GM12878 (cell line): Measurements from ENCODE around the gene DOCK2. TPM values are rescaled to one million over a fixed set of nuclear protein-coding genes. Genes with fewer than 3 reads are reported as not detected.

Source experiments
- ATAC-seq: fragments of 200-7000 bp; cut with Tn5 transposase; 3 replicates; pipeline ENCODE4 v1.9.1; 2020; ENCODE audit warnings: mild to moderate bottlenecking, moderate library complexity
- BruUV-seq: library from RNA; stranded (reverse); fragments of 400-500 nt; replicated peaks from 2 replicates; lab custom pipeline; 2021; lab: Mats Ljungman, UMichigan
- CTCF ChIA-PET: fragments of 300-600 bp; sonication (Branson Sonifier 250); formaldehyde crosslinking; extraction: SDS; loops from one replicate; lab custom pipeline; 2021; ENCODE audit warnings: inconsistent platforms; lab: Yijun Ruan, JAX
- POLR2A ChIA-PET: fragments of 350-600 bp; formaldehyde crosslinking; extraction: SDS; loops from one replicate; lab custom pipeline; 2021; ENCODE audit warnings: inconsistent platforms; lab: Charles Lee
- RAD21 ChIA-PET: fragments of 300-600 bp; sonication (Branson Sonifier 250); formaldehyde crosslinking; loops from one replicate; lab custom pipeline; 2023; ENCODE audit warnings: antibody characterized with exemption; ENCODE audit not compliant: unreplicated experiment; lab: Charles Lee
- SMC1A ChIA-PET: fragments of 300-600 bp; sonication (Branson Sonifier 250); formaldehyde crosslinking; loops from one replicate; lab custom pipeline; 2023; ENCODE audit not compliant: unreplicated experiment, uncharacterized antibody; lab: Charles Lee
- DNase-seq: peaks from one replicate; pipeline ENCODE4 v3.0.0-alpha.2; 2011; ENCODE audit warnings: low read depth, low spot score
- FAIRE-seq: peaks from 3 replicates; lab custom pipeline; 2011; peaks lifted over from hg19 to GRCh38; lab: Jason Lieb, UNC
- H2AFZ ChIP-seq: 2 replicates; pipeline ENCODE4 v1.6.0; 2011; ENCODE audit warnings: low read depth, low read length, control low read depth; ENCODE audit not compliant: control insufficient read depth
- H3K27ac ChIP-seq: 2 replicates; pipeline ENCODE4 v1.5.1; 2011; ENCODE audit warnings: control low read depth; ENCODE audit not compliant: control insufficient read depth, insufficient read depth
- H3K27me3 ChIP-seq, 2 experiments: replicated peaks in 1 of 2; 2 replicates each; pipeline versions ENCODE4 v1.6.0 to v1.6.1; 2011; ENCODE audit warnings: low read length in 1 of 2; ENCODE audit not compliant: control insufficient read depth in 2 of 2, insufficient read depth in 2 of 2
- H3K36me3 ChIP-seq, 2 experiments: 2 replicates each; pipeline ENCODE4 v1.5.1; 2011; ENCODE audit warnings: low read length in 1 of 2; ENCODE audit not compliant: control insufficient read depth in 2 of 2, insufficient read depth in 2 of 2
- H3K4me1 ChIP-seq: 2 replicates; pipeline ENCODE4 v1.6.1; 2011; ENCODE audit warnings: mild to moderate bottlenecking, low read length, moderate library complexity, mixed read lengths; ENCODE audit not compliant: control insufficient read depth, insufficient read depth
- H3K4me2 ChIP-seq: 2 replicates; pipeline ENCODE4 v1.6.0; 2011; ENCODE audit warnings: control low read depth; ENCODE audit not compliant: control insufficient read depth, insufficient read depth
- H3K4me3 ChIP-seq: fragments of 200-600 bp; sonication (generic); 2 replicates; pipeline ENCODE4 v1.5.1; 2016
- H3K79me2 ChIP-seq: 2 replicates; pipeline ENCODE4 v1.6.0; 2011; ENCODE audit warnings: low read length; ENCODE audit not compliant: control insufficient read depth, insufficient read depth
- H3K9ac ChIP-seq: 2 replicates; pipeline ENCODE4 v1.8.0; 2011; ENCODE audit warnings: low read length, control low read depth, mixed read lengths; ENCODE audit not compliant: control insufficient read depth, insufficient read depth
- H3K9me3 ChIP-seq: replicated peaks from 3 replicates; pipeline ENCODE4 v1.5.1; 2011; ENCODE audit warnings: mild to moderate bottlenecking, low read length; ENCODE audit not compliant: control insufficient read depth, insufficient read depth
- H4K20me1 ChIP-seq: 2 replicates; pipeline ENCODE4 v1.6.0; 2011; ENCODE audit not compliant: control insufficient read depth, insufficient read depth
- ESRRA ChIP-seq: IDR thresholded peaks from 2 replicates; pipeline ENCODE4 v1.6.1; 2012; ENCODE audit warnings: mild to moderate bottlenecking, low read length, improper control_type of control experiment
- ETV6 ChIP-seq, 2 experiments: fragments of 450-650 bp in 1 of 2; IDR thresholded peaks in 1 of 2; conservative IDR thresholded peaks in 1 of 2; 2 replicates each; pipeline ENCODE4 v1.6.1; 2014; ENCODE audit warnings: antibody characterized with exemption in 1 of 2, borderline replicate concordance in 1 of 2, low read depth in 1 of 2, mild to moderate bottlenecking in 1 of 2, moderate library complexity in 1 of 2
- LARP7 ChIP-seq: fragments of 450-650 bp; IDR thresholded peaks from 2 replicates; pipeline ENCODE4 v1.6.1; 2017; ENCODE audit warnings: mild to moderate bottlenecking
- MAX ChIP-seq: IDR thresholded peaks from 2 replicates; pipeline ENCODE4 v1.6.1; 2012; ENCODE audit warnings: low read depth, low read length, improper control_type of control experiment
- MTA2 ChIP-seq: fragments of 450-650 bp; IDR thresholded peaks from 2 replicates; pipeline ENCODE4 v1.6.1; 2016; ENCODE audit warnings: low read depth, mild to moderate bottlenecking, moderate library complexity
- RBBP5 ChIP-seq: fragments of 200-600 bp; sonication (generic); conservative IDR thresholded peaks from 2 replicates; pipeline ENCODE4 v1.6.1; 2016
- ZNF217 ChIP-seq: fragments of 450-650 bp; IDR thresholded peaks from 2 replicates; pipeline ENCODE4 v1.6.1; 2017; ENCODE audit warnings: antibody characterized with exemption, mild to moderate bottlenecking
- ZNF274 ChIP-seq: IDR thresholded peaks from one replicate; pipeline ENCODE4 v1.8.0; 2011; ENCODE audit not compliant: insufficient read length, insufficient read depth
- WGBS: methylation state at CpG from one replicate; pipeline ENCODE4 v1.1.6; 2016; ENCODE audit warnings: low lambda C conversion rate; ENCODE audit not compliant: insufficient replicate concordance, insufficient coverage; ENCODE audit errors: missing lambda C conversion rate; 5-methylcytosine and 5-hydroxymethylcytosine counted together
- in situ Hi-C: fragments of 300-500 bp; cut with MboI; formaldehyde crosslinking; loops from 9 replicates; pipeline ENCODE4 v1.14.3; 2018; ENCODE audit warnings: mixed read lengths
- intact Hi-C: fragments of 100-400 bp; cut with micrococcal nuclease; formaldehyde crosslinking; loops from one replicate; pipeline ENCODE4 v1.14.2; 2022; ENCODE audit not compliant: unreplicated experiment
- polyA plus RNA-seq, 11 experiments: library from polyadenylated mRNA; depleted of rRNA in 4 of 11; unstranded in 6 of 11; stranded (reverse) in 5 of 11; fragments of >200 nt; fragmentation: Nextera tagmentation in 4 of 11; fragmentation: Illumina TruSeq in 1 of 11; extraction: Ambion mirVana in 4 of 11; extraction: Trizol in 1 of 11; gene quantifications; 1 replicate in 1 of 11; 2 replicates in 10 of 11; pipeline versions ENCODE4 v1.2.1 to v1.2.3, GENCODE V29; 2011 to 2016; ENCODE audit warnings: inconsistent platforms in 2 of 11, missing spikeins in 2 of 11, low read depth in 1 of 11
- total RNA-seq, 4 experiments: library from RNA; depleted of rRNA in 3 of 4; stranded (reverse); fragments of >200 nt in 3 of 4; fragmentation: Illumina TruSeq in 1 of 4; extraction: Trizol in 1 of 4; gene quantifications; 2 replicates each; pipeline versions ENCODE4 v1.2.1 to v1.2.3, GENCODE V29; 2013 to 2021
- TF ChIP-seq, protein P1 (sequence below): fragments of 450-650 bp; IDR thresholded peaks from 2 replicates; pipeline ENCODE4 v1.6.1; 2016; ENCODE audit warnings: mild to moderate bottlenecking
- TF ChIP-seq, protein P2 (sequence below): fragments of 450-650 bp; IDR thresholded peaks from 2 replicates; pipeline ENCODE4 v1.6.1; 2017; ENCODE audit warnings: antibody characterized with exemption, mild to moderate bottlenecking, moderate library complexity
- TF ChIP-seq, protein P3 (sequence below): fragments of 450-650 bp; IDR thresholded peaks from 2 replicates; pipeline ENCODE4 v1.6.1; 2018; ENCODE audit warnings: borderline replicate concordance, mild to moderate bottlenecking; ENCODE audit not compliant: partially characterized antibody

Gene DOCK2
- total and polyA plus RNA-seq, 10 of the 15 experiments (the other 5 are each of a cell fraction or from before 2014, with no cell fraction given), result 34.2 to 192 (median 118) TPM

- no peak overlapping the region for H3K4me2 ChIP-seq
These were observed 296.1 kb downstream of the DOCK2 start for GRCh38 chr5:169933127-169933526.

More at GRCh38 chr5:169933127-169933526, 296.1 kb downstream of the DOCK2 start:
- ChIA-PET POLR2A (no interaction called here), RAD21 (no interaction called here), SMC1A (interaction anchor here (0.7 to 0.8 kb wide), 2 partner anchors 9 to 171 kb away, joined by 3 to 4 read pairs; no protein-coding TSS in a partner anchor), CTCF (no interaction called here)
- H3K36me3 ChIP-seq, result peaks cover 5 to 15% of the 10 kb centered on the region in 2 experiments
- intact Hi-C loops, result no loop called here
- H3K27me3 ChIP-seq, result no peaks in the 10 kb centered on the region
- no TSS peak for BruUV-seq
- no peak for DNase-seq
- no peak overlapping the region for H3K4me3 ChIP-seq
- no peak overlapping the region for H2AFZ ChIP-seq
- WGBS, result 0% methylated on average over 1 of the region's 1 CpG
- no peaks in the 10 kb centered on the region for H3K9me3 ChIP-seq
- no peaks in the 10 kb centered on the region for H4K20me1 ChIP-seq
- no peak overlapping the region for H3K9ac ChIP-seq
- no peaks in the 10 kb centered on the region for H3K79me2 ChIP-seq
- in situ Hi-C loops, result no loop called here
- ATAC-seq, result no peak
- FAIRE-seq, result no peak
- no peak overlapping the region for H3K27ac ChIP-seq
- TF ChIP-seq MAX (no peak), ZNF274 (no peak), ETV6 (conservative IDR thresholded peaks at IDR 0.05 in 1 of 2, IDR thresholded peaks at IDR 0.05 in 1 of 2; ENCODE audit: borderline replicate concordance in 1 of 2, low read depth in 1 of 2) (no peak), ESRRA (no peak), ZNF217 (no peak), MTA2 (no peak), RBBP5 (no peak), LARP7 (no peak)
- TF ChIP-seq, protein P1, sequence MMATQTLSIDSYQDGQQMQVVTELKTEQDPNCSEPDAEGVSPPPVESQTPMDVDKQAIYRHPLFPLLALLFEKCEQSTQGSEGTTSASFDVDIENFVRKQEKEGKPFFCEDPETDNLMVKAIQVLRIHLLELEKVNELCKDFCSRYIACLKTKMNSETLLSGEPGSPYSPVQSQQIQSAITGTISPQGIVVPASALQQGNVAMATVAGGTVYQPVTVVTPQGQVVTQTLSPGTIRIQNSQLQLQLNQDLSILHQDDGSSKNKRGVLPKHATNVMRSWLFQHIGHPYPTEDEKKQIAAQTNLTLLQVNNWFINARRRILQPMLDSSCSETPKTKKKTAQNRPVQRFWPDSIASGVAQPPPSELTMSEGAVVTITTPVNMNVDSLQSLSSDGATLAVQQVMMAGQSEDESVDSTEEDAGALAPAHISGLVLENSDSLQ, result no peak
- TF ChIP-seq, protein P2, sequence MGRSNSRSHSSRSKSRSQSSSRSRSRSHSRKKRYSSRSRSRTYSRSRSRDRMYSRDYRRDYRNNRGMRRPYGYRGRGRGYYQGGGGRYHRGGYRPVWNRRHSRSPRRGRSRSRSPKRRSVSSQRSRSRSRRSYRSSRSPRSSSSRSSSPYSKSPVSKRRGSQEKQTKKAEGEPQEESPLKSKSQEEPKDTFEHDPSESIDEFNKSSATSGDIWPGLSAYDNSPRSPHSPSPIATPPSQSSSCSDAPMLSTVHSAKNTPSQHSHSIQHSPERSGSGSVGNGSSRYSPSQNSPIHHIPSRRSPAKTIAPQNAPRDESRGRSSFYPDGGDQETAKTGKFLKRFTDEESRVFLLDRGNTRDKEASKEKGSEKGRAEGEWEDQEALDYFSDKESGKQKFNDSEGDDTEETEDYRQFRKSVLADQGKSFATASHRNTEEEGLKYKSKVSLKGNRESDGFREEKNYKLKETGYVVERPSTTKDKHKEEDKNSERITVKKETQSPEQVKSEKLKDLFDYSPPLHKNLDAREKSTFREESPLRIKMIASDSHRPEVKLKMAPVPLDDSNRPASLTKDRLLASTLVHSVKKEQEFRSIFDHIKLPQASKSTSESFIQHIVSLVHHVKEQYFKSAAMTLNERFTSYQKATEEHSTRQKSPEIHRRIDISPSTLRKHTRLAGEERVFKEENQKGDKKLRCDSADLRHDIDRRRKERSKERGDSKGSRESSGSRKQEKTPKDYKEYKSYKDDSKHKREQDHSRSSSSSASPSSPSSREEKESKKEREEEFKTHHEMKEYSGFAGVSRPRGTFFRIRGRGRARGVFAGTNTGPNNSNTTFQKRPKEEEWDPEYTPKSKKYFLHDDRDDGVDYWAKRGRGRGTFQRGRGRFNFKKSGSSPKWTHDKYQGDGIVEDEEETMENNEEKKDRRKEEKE, result no peak
- TF ChIP-seq, protein P3, sequence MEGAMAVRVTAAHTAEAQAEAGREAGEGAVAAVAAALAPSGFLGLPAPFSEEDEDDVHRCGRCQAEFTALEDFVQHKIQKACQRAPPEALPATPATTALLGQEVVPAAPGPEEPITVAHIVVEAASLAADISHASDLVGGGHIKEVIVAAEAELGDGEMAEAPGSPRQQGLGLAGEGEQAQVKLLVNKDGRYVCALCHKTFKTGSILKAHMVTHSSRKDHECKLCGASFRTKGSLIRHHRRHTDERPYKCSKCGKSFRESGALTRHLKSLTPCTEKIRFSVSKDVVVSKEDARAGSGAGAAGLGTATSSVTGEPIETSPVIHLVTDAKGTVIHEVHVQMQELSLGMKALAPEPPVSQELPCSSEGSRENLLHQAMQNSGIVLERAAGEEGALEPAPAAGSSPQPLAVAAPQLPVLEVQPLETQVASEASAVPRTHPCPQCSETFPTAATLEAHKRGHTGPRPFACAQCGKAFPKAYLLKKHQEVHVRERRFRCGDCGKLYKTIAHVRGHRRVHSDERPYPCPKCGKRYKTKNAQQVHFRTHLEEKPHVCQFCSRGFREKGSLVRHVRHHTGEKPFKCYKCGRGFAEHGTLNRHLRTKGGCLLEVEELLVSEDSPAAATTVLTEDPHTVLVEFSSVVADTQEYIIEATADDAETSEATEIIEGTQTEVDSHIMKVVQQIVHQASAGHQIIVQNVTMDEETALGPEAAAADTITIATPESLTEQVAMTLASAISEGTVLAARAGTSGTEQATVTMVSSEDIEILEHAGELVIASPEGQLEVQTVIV, result no peak
- peaks cover 4% of the 10 kb centered on the region; the same call in 1 of the 2 replicates for H3K4me1 ChIP-seq
